Ammon's horn (tissue), 1 donor: Measurements from ENCODE around the gene NBPF9.
"Not testable (repeated sequence)": the region's sequence is repeated elsewhere in the genome, so short reads cannot be mapped to it uniquely, and the experiment has no call there.

ENCODE experiments used
- DNase-seq: peaks from one replicate; pipeline ENCODE4 v3.0.0-alpha.2; 2016; ENCODE audit warnings: low spot score

Gene NBPF9

DNA sequence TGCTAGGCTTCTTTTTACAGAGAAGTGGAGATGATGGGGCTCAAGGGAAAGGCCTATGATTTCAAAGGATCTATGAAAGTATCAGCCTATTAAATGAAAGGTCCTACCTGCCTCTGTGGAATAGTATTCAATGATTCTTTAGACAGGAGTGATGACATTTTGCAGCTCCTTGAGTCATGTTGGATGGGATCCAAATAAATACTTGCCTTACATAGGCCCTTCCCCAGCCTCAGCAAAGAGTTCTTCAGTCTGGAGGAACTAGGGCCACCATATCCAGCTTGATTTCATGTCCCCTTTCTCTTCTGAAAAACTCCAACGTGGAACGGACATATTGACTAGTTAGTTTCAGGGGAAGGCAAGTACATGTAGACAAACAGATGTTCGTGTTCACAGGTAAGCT, 87.8 kb downstream of the NBPF9 start:
- not testable (repeated sequence) for DNase-seq

DNA sequence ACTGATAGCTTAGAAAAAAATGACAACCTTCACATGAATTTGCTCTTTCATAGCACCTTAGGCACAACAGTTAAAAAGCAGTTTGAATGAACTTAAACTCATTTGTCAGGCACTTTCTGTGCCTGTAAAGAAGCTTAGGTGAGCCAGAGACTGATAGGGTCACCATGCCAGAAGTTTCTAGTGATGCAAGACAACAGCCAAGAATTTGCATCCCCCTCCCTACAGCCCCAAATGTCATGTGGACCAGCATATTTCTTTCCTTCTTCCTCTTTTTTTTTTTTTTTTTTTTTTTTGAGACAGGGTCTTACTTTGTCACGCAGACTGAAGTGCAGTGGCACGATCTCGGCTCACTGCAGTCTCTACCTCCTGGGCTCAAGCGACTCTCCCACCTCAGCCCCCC, 89.8 kb downstream of the NBPF9 start:
- DNase-seq = not testable (repeated sequence)

DNA sequence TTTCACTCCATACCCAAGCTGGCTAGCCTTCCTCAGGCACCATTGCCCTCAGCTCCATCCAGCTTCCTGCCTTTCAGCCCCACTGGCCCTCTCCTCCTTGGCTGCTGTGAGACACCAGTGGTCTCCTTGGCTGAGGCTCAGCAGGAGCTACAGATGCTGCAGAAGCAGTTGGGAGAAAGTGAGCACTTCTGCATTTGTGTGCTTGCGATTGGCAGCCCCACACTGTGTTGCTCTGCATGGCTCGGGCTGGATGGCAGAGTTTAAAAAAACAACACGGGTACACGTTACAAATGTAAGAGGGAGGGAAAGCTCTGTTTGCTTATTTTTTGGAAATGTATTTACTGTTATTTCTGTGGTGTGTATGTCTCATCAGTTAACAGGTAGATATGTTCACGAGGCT, 90.8 kb downstream of the NBPF9 start:
- not testable (repeated sequence) for DNase-seq

DNA sequence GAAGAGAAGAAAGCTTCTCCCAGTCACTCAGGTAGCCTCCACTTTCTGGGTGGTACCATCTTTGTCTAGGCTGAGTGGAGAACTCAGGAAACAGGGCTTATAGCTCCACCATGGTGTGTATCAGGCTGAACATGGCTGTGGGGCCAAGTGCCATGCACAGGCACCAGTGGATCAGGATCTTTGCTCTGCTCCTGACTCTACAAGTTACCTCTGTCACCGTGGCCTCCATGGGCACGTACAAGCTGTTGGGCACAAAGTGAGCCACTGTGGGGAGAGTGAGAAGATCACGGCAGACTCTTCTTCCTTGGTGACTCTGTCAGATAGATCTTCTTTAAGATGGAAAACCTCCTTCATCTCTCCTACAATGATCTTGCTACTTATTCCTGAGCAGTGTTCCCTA, 93.6 kb downstream of the NBPF9 start:
- DNase-seq = not testable (repeated sequence)

DNA sequence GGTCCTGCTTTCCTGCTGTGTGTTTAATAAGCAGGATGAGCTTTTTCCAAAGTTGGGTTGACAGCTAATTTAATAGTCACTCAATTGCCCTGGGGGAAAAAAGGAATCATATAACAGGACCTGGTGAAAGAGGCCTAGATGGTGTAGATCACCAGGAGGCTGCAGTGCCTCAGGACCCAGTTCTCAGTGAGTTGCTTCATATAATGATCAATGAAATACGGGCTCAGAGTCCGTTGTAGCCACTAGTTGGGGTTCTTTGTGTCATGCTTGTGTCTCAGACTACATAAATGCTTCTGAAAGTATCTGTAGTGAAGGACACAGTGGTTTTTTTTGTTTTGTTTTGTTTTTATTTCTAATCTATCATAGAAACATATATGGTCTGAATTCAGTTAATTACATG, 94.6 kb downstream of the NBPF9 start:
- DNase-seq = not testable (repeated sequence)

DNA sequence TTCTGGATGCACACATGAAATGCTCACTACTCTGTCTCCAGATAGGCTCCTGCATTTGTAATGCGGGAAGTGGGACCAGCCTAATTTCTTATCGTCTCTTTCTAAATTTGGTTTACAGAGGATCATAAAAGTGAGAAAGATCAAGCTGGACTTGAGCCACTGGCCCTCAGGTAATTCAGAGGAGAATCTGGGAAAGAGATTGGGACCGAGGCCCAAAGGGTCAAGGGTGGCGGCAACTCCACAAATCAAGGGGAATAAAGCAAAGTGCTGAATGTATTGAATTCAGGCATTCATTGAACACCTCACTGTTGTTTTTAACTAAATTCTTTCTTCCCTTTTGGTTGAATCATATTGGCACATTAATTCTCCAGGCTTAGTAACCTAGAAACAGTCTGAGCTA, 95.0 kb downstream of the NBPF9 start:
- not testable (repeated sequence) for DNase-seq
